ENCODE measurements around the gene CDC42BPB.

DNA sequence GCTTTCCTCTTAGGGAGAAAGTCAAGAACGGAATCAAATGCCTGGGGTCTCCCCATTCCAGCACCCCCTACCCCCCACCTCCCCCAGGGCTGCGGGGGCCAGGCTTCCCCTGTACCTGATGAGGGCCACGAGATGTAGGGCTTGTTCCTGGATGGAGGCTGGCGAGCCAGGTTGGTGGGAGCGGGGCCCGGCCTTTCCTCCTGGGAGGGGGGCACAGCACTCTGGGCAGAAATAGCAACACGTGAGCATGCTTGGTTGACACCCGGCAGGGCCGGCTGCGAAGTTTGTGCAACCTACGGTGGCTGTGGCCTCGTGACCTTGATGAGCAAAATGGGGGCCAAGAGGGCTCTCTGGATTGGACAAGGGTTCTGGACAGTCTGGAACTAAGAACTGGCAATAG, 119.2 kb downstream of the CDC42BPB start:
- TF ChIP-seq, protein P1, sequence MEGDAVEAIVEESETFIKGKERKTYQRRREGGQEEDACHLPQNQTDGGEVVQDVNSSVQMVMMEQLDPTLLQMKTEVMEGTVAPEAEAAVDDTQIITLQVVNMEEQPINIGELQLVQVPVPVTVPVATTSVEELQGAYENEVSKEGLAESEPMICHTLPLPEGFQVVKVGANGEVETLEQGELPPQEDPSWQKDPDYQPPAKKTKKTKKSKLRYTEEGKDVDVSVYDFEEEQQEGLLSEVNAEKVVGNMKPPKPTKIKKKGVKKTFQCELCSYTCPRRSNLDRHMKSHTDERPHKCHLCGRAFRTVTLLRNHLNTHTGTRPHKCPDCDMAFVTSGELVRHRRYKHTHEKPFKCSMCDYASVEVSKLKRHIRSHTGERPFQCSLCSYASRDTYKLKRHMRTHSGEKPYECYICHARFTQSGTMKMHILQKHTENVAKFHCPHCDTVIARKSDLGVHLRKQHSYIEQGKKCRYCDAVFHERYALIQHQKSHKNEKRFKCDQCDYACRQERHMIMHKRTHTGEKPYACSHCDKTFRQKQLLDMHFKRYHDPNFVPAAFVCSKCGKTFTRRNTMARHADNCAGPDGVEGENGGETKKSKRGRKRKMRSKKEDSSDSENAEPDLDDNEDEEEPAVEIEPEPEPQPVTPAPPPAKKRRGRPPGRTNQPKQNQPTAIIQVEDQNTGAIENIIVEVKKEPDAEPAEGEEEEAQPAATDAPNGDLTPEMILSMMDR (conservative IDR thresholded peaks at IDR 0.05 in 1 of 2, IDR thresholded peaks at IDR 0.05 in 1 of 2; ENCODE audit: extremely low read depth in 1 of 2, insufficient read depth in 1 of 2, low read depth in 1 of 2, low read length in 2 of 2): no peak
- TF ChIP-seq EZH2 (IDR thresholded peaks at IDR 0.05; ENCODE audit: borderline replicate concordance, low read length): no peak

All from mammary epithelial cell (primary cell).